ENCODE data around the gene SURF1.
A peak's percentile ranks its signal among the peaks of the same experiment; 100 is the strongest.

DNA sequence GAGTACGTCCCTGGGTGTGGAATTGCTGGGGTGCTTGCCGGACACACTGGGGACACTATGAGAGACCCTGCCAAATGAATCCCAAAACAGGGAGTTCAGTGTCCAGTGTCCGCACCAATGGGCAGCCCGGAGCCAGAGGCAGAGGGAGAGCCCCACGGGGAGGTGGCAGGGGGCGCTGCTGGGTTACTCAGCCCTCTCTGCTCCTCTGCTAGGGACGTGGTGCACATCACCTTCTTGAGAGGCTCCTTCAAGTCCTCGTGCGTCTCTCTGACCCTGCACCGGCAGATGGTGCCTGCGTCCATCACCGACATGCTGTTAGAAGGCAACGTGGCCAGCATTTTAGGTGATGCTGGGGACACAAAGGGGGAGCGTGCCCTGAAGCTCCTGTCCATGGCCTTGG lies 40.7 kb upstream of the SURF1 start:
- TF ChIP-seq EP300 (IDR thresholded peaks at IDR 0.05; ENCODE audit: borderline replicate concordance): no peak
- TF ChIP-seq, protein P1, sequence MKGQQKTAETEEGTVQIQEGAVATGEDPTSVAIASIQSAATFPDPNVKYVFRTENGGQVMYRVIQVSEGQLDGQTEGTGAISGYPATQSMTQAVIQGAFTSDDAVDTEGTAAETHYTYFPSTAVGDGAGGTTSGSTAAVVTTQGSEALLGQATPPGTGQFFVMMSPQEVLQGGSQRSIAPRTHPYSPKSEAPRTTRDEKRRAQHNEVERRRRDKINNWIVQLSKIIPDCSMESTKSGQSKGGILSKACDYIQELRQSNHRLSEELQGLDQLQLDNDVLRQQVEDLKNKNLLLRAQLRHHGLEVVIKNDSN (IDR thresholded peaks at IDR 0.05): no peak
- peak; percentile 46; the same call in 1 of the 2 replicates for TF ChIP-seq RAD21 (IDR thresholded peaks at IDR 0.05; ENCODE audit: low read depth)
- TF ChIP-seq EGR1 (IDR thresholded peaks at IDR 0.05): no peak
- TF ChIP-seq TEAD4 (IDR thresholded peaks at IDR 0.05): no peak
- TF ChIP-seq, protein P2, sequence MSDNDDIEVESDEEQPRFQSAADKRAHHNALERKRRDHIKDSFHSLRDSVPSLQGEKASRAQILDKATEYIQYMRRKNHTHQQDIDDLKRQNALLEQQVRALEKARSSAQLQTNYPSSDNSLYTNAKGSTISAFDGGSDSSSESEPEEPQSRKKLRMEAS (IDR thresholded peaks at IDR 0.05): no peak
- TF ChIP-seq TAF1 (IDR thresholded peaks at IDR 0.05; ENCODE audit: low read depth): no peak
- TF ChIP-seq, protein P3, sequence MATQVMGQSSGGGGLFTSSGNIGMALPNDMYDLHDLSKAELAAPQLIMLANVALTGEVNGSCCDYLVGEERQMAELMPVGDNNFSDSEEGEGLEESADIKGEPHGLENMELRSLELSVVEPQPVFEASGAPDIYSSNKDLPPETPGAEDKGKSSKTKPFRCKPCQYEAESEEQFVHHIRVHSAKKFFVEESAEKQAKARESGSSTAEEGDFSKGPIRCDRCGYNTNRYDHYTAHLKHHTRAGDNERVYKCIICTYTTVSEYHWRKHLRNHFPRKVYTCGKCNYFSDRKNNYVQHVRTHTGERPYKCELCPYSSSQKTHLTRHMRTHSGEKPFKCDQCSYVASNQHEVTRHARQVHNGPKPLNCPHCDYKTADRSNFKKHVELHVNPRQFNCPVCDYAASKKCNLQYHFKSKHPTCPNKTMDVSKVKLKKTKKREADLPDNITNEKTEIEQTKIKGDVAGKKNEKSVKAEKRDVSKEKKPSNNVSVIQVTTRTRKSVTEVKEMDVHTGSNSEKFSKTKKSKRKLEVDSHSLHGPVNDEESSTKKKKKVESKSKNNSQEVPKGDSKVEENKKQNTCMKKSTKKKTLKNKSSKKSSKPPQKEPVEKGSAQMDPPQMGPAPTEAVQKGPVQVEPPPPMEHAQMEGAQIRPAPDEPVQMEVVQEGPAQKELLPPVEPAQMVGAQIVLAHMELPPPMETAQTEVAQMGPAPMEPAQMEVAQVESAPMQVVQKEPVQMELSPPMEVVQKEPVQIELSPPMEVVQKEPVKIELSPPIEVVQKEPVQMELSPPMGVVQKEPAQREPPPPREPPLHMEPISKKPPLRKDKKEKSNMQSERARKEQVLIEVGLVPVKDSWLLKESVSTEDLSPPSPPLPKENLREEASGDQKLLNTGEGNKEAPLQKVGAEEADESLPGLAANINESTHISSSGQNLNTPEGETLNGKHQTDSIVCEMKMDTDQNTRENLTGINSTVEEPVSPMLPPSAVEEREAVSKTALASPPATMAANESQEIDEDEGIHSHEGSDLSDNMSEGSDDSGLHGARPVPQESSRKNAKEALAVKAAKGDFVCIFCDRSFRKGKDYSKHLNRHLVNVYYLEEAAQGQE (IDR thresholded peaks at IDR 0.05; ENCODE audit: low read depth): no peak
- TF ChIP-seq TCF12 (IDR thresholded peaks at IDR 0.05; ENCODE audit: low read depth): no peak
- TF ChIP-seq YY1 (IDR thresholded peaks at IDR 0.05; ENCODE audit: low read depth): no peak
- TF ChIP-seq CREB1 (IDR thresholded peaks at IDR 0.05; ENCODE audit: low read depth): no peak
- TF ChIP-seq ZBTB7A (IDR thresholded peaks at IDR 0.05; ENCODE audit: low read depth): no peak

All from Ishikawa (cell line).